ENCODE results near the gene QRICH1. TPM values are rescaled to one million over a fixed set of nuclear protein-coding genes. Genes with fewer than 3 reads are reported as not detected.

QRICH1 gene
- total and polyA plus RNA-seq, 10 of the 15 experiments (the other 5 are each of a cell fraction or from before 2014, with no cell fraction given): 22.2 to 116 (median 81.4) TPM

- no peak for TF ChIP-seq BCL3 (IDR thresholded peaks at IDR 0.05; ENCODE audit: borderline replicate concordance, insufficient read depth, low read depth, low read length, poor library complexity, severe bottlenecking)
- TF ChIP-seq TCF12 (IDR thresholded peaks at IDR 0.05; ENCODE audit: low read depth, low read length): no peak
- TF ChIP-seq MEF2B (IDR thresholded peaks at IDR 0.05; ENCODE audit: partially characterized antibody, poor library complexity, severe bottlenecking): no peak
- TF ChIP-seq CREM (IDR thresholded peaks at IDR 0.05; ENCODE audit: low read depth): no peak
- TF ChIP-seq RUNX3 (IDR thresholded peaks at IDR 0.05; ENCODE audit: low read length): no peak
- TF ChIP-seq RFX5 (IDR thresholded peaks at IDR 0.05; ENCODE audit: low read depth, low read length): no peak
- TF ChIP-seq NRF1 (conservative IDR thresholded peaks at IDR 0.05; ENCODE audit: low read depth, low read length): no peak
- TF ChIP-seq FOS (IDR thresholded peaks at IDR 0.05; ENCODE audit: borderline replicate concordance, extremely low read depth, insufficient read length): no peak
Measured at GRCh38 chr3:49004352-49005302, 89.2 kb downstream of the QRICH1 start (continued).

GRCh38 chr3:49001155-49001554 is 92.7 kb downstream of the QRICH1 start:
- Histone ChIP-seq H2AFZ (ENCODE audit: control insufficient read depth, low read depth, low read length) (no peak overlapping the region), H3K4me1 (ENCODE audit: control insufficient read depth, insufficient read depth, low read length) (peaks cover 3% of the 10 kb centered on the region), H3K36me3 (ENCODE audit: control insufficient read depth in 2 of 2, insufficient read depth in 2 of 2, low read length in 1 of 2) (no peaks in the 10 kb centered on the region), H3K9ac (ENCODE audit: control insufficient read depth, insufficient read depth, low read length) (no peak overlapping the region), H3K27me3 (replicated peaks in 1 of 2; ENCODE audit: control insufficient read depth in 2 of 2, insufficient read depth in 2 of 2, low read length in 1 of 2) (no peaks in the 10 kb centered on the region), H3K4me3 (no peak overlapping the region), H4K20me1 (ENCODE audit: control insufficient read depth, insufficient read depth) (no peaks in the 10 kb centered on the region), H3K4me2 (ENCODE audit: control insufficient read depth, insufficient read depth) (no peak overlapping the region), H3K27ac (ENCODE audit: control insufficient read depth, insufficient read depth) (no peak overlapping the region), H3K9me3 (replicated peaks; ENCODE audit: control insufficient read depth, insufficient read depth, low read length) (no peaks in the 10 kb centered on the region), H3K79me2 (ENCODE audit: control insufficient read depth, insufficient read depth, low read length) (no peaks in the 10 kb centered on the region; the same call in 1 of the 2 replicates)
- WGBS (ENCODE audit: insufficient coverage, insufficient replicate concordance, low lambda C conversion rate, missing lambda C conversion rate): 97% methylated on average over 6 of the region's 6 CpGs
- intact Hi-C loops (cut with micrococcal nuclease; ENCODE audit: unreplicated experiment) (no loop called here), in situ Hi-C loops (cut with MboI) (no loop called here)
- no peak for DNase-seq (ENCODE audit: low read depth, low spot score)
- peak; percentile 32; the same call in 1 of the 3 replicates for ATAC-seq
- ChIA-PET CTCF (no interaction called here), POLR2A (interaction anchor here (0.5 kb wide), 1 partner anchor 260 kb away, joined by 5 read pairs; no protein-coding TSS in a partner anchor), SMC1A (ENCODE audit: uncharacterized antibody, unreplicated experiment) (no interaction called here), RAD21 (ENCODE audit: unreplicated experiment) (no interaction called here)
- BruUV-seq (replicated peaks): no TSS peak
- no peak for FAIRE-seq
- TF ChIP-seq NR2C1 (IDR thresholded peaks at IDR 0.05) (no peak), NFIC (IDR thresholded peaks at IDR 0.05; ENCODE audit: low read depth, low read length) (no peak), RELB (IDR thresholded peaks at IDR 0.05; ENCODE audit: low read depth) (no peak), SMC3 (IDR thresholded peaks at IDR 0.05; ENCODE audit: borderline replicate concordance, low read length) (no peak), GATAD2B (conservative IDR thresholded peaks at IDR 0.05; ENCODE audit: low read depth) (no peak), FOXM1 (IDR thresholded peaks at IDR 0.05; ENCODE audit: low read depth, low read length) (no peak), ETV6 (conservative IDR thresholded peaks at IDR 0.05 in 1 of 2, IDR thresholded peaks at IDR 0.05 in 1 of 2; ENCODE audit: borderline replicate concordance in 1 of 2, low read depth in 1 of 2) (no peak), FOS (IDR thresholded peaks at IDR 0.05; ENCODE audit: borderline replicate concordance, extremely low read depth, insufficient read length) (no peak), CREM (IDR thresholded peaks at IDR 0.05; ENCODE audit: low read depth) (no peak), BHLHE40 (IDR thresholded peaks at IDR 0.05; ENCODE audit: borderline replicate concordance in 1 of 2, low read depth in 2 of 2, low read length in 1 of 2) (no peak), HDGF (IDR thresholded peaks at IDR 0.05) (no peak)
